Activated T-cell treated with anti-CD3 and anti-CD28 coated beads, Interleukin-2, amount 50 U/mL, for 24 hours (primary cell): ENCODE measurements around the gene PAK2.
A peak's percentile ranks its signal among the peaks of the same experiment; 100 is the strongest.
"Not testable (repeated sequence)": the region's sequence is repeated elsewhere in the genome, so short reads cannot be mapped to it uniquely, and the experiment has no call there.

Source experiments
- DNase-seq: peaks from one replicate; pipeline ENCODE4 v3.0.0-alpha.2; 2020
- H3K27ac Mint-ChIP-seq: 2 replicates; pipeline ENCODE4 v1.8.0; 2020; ENCODE audit warnings: mild to moderate bottlenecking, mixed read lengths
- H3K27me3 Mint-ChIP-seq: 2 replicates; pipeline ENCODE4 v1.8.0; 2020; ENCODE audit warnings: mixed read lengths
- H3K36me3 Mint-ChIP-seq: 2 replicates; pipeline ENCODE4 v1.8.0; 2020; ENCODE audit warnings: low read depth, mixed read lengths
- H3K4me1 Mint-ChIP-seq: 2 replicates; pipeline ENCODE4 v1.8.0; 2020; ENCODE audit warnings: low read depth, mixed read lengths
- H3K4me3 Mint-ChIP-seq: 2 replicates; pipeline ENCODE4 v1.8.0; 2020; ENCODE audit warnings: mild to moderate bottlenecking, moderate library complexity, mixed read lengths
- H3K9me3 Mint-ChIP-seq: 2 replicates; pipeline ENCODE4 v1.8.0; 2020; ENCODE audit warnings: mixed read lengths

The PAK2 gene

DNA sequence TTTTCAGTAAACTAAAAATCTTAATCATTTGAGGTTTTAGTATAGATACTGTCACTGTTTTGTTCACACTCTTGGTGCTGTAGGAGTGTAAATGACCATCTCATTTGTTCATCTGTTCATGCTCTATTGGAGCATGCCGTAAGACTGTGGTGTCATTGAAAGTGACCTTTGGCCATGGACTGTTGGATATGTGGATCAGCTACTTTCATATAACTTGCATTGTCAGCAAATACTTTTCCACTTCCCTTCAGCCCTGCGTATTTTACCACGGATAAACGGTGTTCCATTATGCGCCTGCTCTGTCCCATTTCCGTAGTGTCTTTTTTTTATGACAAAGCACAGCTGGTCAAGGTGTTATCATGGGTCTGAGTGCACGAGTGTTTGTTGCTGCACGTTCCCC lies 95.4 kb downstream of the PAK2 start:
- no peak for DNase-seq
- peaks cover 18% of the 10 kb centered on the region for H3K36me3 Mint-ChIP-seq
- no peaks in the 10 kb centered on the region for H3K27me3 Mint-ChIP-seq
- H3K9me3 Mint-ChIP-seq = no peaks in the 10 kb centered on the region
- H3K27ac Mint-ChIP-seq = no peak overlapping the region
- H3K4me3 Mint-ChIP-seq = no peak overlapping the region
- H3K4me1 Mint-ChIP-seq = no peaks in the 10 kb centered on the region

DNA sequence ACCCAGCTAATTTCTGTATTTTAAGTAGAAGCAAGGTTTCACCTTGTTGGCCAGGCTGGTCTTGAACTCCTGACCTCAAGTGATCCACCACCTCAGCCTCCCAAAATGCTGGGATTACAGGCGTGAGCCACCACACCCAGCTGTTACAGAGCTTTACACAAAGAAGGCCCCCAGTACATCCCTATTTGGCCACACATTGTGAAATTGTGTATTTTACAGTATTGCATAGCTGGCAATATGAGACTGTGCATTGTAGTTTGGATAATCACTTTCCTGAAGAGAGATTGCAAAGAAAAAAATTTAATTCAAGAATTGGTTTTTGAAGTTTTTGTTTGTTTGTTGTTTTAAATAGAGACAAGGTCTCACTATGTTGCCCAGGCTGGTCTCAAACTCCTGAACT lies 97.0 kb downstream of the PAK2 start:
- not testable (repeated sequence) for H3K27ac Mint-ChIP-seq, H3K4me3 Mint-ChIP-seq, H3K27me3 Mint-ChIP-seq, DNase-seq, H3K4me1 Mint-ChIP-seq, H3K9me3 Mint-ChIP-seq, H3K36me3 Mint-ChIP-seq

DNA sequence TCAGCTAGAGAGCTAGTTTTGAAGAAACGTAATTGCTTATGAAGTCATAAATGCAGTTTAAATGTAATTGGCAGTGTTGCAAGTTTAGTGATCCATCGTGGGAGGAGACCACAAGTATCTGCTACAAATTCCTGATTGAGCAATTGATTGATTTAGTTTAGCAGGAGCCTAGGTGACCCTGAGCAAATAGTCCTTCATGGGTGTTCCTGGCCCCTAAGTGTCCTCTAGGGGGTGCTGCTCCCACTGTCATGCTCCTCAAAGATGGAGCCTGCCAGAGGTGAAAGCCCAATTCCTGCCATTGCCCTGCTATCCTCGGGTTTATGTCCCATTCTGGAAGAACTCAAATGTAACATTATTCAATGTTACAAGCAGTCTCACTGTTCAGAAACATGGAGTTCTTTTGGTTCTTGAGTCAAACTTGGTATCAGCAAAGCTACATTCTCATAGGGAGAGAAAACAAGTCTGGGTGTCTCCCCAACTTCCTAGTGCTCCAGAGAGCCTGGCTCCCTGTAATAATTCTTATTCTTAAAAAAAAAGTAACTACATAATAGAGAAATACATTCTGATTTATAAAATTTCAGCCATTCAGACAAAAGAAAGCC lies 98.3 kb downstream of the PAK2 start:
- peak; percentile 72 for DNase-seq
- Mint-ChIP-seq H3K36me3 (no peaks in the 10 kb centered on the region), H3K4me1 (no peaks in the 10 kb centered on the region), H3K27ac (no peak overlapping the region), H3K9me3 (no peaks in the 10 kb centered on the region), H3K27me3 (no peaks in the 10 kb centered on the region), H3K4me3 (no peak overlapping the region)

DNA sequence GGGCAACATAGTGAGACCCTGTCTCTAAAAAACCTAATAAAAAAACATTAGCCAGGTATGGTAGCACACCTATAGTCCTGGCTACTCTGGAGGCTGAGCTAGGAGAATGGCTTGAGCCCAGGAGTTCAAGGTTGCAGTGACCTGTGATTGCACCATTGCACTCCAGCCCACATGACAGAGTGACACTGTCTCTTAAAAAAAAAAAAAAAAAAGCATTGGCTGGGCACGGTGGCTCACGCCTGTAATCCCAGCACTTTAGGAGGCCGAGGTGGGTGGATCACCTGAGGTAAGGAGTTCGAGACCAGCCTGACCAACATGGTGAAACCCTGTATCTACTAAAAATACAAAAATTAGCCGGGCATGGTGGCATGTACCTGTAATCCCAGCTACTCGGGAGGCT lies 99.7 kb downstream of the PAK2 start:
- H3K4me3 Mint-ChIP-seq, H3K27me3 Mint-ChIP-seq, H3K9me3 Mint-ChIP-seq, DNase-seq, H3K4me1 Mint-ChIP-seq, H3K36me3 Mint-ChIP-seq, H3K27ac Mint-ChIP-seq: not testable (repeated sequence)

DNA sequence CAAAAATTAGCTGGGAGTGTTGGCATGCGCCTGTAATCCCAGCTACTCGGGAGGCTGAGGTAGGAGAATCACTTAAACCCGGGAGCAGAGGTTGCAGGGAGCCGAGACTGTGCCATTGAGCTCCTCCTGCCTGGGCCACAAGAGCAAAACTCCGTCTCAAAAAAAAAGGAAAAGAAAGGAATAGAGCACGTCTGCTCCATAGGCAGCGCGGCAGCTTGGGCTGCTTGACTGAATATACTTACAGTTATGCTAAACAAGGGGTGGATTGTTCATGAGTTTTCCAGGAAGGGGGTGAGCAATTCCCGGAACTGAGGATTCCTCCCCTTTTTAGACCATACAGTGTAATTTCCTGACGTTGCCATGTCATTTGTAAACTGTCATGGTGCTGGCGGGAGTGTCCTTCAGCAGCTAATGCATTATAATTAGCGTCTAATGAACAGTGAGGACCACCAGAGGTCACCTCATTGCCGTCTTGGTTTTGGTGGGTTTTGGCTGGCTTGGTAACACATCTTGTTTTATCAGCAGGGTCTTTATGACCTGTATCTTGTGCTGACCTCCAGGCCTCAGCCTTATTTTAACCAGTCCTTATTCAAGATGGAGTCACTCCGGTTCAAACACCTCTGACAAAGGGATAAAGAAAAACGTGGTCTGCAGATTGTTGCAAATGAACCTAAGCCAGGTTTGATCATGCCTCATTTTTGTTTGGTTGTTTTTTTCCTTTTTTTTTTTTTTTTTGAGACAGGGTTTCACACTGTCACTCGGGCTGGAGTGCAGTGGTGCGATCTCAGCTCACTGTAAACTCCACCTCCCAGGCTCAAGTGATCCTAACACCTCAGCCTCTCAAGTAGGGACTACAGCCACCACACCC lies 103.1 kb downstream of the PAK2 start:
- no peak overlapping the region for H3K4me3 Mint-ChIP-seq
- H3K36me3 Mint-ChIP-seq = no peaks in the 10 kb centered on the region
- no peak overlapping the region for H3K27ac Mint-ChIP-seq
- H3K9me3 Mint-ChIP-seq = no peaks in the 10 kb centered on the region
- H3K4me1 Mint-ChIP-seq = peaks cover 2% of the 10 kb centered on the region
- DNase-seq = no peak
- no peaks in the 10 kb centered on the region for H3K27me3 Mint-ChIP-seq

DNA sequence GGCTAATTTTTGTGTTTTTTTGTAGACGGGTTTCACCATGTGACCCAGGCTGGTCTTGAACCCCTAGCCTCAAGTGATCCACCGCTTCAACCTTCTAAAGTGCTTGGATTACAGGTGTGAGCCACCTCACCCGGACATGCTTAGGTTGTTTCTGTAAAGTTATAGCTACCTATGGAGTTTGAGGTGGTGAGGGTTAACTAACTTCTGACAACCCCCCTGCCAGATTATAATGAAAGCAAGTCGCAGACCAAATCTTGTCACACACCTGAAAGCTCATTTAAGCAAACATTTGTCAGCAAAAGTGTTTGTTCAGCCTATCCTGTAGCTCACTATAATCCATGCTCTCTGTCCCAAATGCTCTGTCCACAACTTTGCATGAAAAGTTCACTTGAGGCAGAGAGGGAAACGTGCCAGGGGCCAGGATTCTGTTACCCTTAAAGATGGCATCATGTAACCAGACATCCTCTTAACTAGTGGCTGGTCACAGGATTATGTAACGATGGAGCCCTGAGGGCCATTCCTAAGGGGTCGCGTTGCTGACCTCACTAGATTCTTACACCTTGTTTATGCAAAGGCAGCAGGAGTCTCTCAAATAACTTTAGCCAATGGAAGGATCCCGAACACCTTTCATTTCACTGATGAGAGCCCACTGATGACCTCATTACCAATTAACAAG lies 103.9 kb downstream of the PAK2 start:
- Mint-ChIP-seq H3K27me3 (no peaks in the 10 kb centered on the region), H3K4me3 (no peak overlapping the region), H3K9me3 (no peaks in the 10 kb centered on the region), H3K4me1 (peaks cover 2% of the 10 kb centered on the region), H3K27ac (no peak overlapping the region), H3K36me3 (no peaks in the 10 kb centered on the region)
- no peak for DNase-seq

DNA sequence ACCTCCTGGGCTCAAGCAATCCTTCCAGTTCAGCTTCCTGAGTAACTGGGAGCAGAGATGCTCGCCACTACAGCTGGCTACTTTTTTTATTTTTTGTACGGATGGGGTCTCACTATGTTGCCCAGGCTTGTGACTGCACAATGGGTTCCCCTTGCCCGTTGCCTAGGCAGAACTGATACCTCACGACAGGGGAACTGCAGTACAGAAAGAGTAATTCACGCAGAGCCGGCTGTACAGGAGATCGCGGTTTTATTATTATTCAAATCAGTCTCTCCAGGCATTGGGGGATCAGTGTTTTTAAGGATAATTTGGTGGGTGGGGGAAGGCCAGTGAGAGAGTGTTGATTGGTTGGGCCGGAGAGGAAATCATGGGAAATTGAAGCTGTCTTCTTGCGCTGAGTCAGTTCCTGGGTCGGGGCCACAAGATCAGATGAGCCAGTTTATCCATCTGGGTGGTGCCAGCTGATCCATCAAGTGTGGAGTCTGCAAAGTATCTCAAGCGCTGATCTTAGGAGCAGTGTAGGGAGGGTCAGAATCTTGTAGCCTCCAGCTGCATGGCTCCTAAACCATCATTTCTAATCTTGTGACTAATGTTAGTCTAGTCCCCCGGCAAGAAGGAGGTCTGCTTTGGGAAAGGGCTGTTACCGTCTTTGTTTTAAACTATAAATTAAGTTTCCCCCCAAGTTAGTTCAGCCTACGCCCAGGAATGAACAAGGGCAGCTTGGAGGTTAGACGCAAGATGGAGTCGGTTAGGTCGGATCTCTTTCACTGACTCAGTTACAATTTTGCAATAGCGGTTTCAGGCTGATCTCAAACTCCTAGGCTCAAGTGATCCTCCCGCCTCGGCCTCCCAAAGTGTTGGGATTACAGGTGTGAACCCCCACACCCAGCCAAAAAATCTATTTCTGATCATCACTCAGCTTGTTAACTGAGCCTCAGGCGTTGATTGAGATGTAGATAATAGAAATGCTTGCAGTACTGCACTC lies 104.9 kb downstream of the PAK2 start:
- not testable (repeated sequence) for H3K27ac Mint-ChIP-seq, DNase-seq, H3K27me3 Mint-ChIP-seq, H3K4me1 Mint-ChIP-seq, H3K4me3 Mint-ChIP-seq, H3K9me3 Mint-ChIP-seq, H3K36me3 Mint-ChIP-seq

DNA sequence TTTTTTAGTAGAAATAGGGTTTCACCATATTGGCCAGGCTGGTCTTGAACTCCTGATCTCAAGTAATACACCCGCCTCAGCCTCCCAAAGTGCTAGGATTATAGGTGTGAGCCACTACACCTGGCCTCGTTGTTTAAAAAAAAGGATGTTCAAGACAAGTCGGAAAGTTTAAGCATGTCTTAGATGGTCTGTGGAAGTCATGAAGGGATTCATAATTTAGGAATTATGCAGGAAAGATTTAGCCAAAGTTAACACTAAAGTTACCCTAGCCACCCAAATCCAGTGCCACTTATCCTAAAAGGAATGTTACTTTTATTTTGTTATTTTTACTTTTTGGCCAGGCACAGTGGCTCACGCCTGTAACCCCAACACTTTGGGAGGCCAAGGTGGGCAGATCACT lies 108.7 kb downstream of the PAK2 start:
- H3K27me3 Mint-ChIP-seq, H3K36me3 Mint-ChIP-seq, H3K4me1 Mint-ChIP-seq, H3K27ac Mint-ChIP-seq, H3K9me3 Mint-ChIP-seq, DNase-seq, H3K4me3 Mint-ChIP-seq: not testable (repeated sequence)

DNA sequence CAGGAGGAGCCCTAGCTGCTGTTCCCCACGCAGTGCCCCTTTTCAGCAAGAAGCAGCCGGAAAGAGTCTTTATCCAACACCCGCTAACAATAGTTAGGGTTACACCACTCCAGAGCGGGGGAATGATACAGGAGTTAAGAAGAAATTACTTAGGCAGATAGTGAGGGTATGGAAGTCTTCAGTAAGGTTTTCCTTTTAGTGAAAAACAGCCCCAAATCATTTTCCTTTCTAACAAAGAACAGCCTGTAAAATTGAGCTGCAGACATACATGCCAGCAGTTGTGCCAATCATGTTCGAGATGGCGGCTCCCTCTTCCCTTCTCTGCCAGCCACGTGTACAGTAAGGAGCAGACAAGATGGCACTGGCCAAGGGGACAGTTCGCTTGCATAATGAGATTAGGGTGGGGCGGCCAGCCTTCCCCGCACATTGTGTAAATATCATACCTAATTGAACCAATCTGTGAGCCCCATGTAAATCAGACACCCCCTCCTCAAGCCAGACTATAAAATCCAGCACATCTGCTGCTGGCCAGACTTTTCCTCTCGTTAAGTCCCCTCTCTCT lies 109.6 kb downstream of the PAK2 start:
- no peaks in the 10 kb centered on the region for H3K9me3 Mint-ChIP-seq
- peaks cover 2% of the 10 kb centered on the region for H3K4me1 Mint-ChIP-seq
- no peaks in the 10 kb centered on the region for H3K36me3 Mint-ChIP-seq
- H3K4me3 Mint-ChIP-seq = no peak overlapping the region
- H3K27me3 Mint-ChIP-seq = peaks cover 9% of the 10 kb centered on the region
- no peak for DNase-seq
- H3K27ac Mint-ChIP-seq = no peak overlapping the region

DNA sequence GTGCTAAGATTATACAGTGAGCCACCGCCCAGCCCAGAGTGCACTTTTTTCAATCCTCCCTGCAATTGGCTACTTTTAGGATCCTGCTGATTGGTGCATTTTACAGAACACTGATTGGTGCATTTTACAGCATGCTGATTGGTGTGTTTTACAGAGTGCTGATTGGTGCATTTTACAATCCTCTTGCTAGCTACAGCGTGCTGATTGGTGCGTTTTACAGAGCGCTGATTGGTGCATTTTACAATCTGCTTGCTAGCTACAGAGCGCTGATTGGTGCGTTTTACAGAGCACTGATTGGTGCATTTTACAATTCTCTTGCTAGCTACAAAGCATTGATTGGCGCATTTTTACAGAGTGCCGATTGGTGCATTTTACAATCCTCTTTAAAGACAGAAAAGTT lies 123.3 kb downstream of the PAK2 start:
- not testable (repeated sequence) for H3K27ac Mint-ChIP-seq, DNase-seq, H3K4me3 Mint-ChIP-seq, H3K4me1 Mint-ChIP-seq, H3K9me3 Mint-ChIP-seq, H3K27me3 Mint-ChIP-seq, H3K36me3 Mint-ChIP-seq

DNA sequence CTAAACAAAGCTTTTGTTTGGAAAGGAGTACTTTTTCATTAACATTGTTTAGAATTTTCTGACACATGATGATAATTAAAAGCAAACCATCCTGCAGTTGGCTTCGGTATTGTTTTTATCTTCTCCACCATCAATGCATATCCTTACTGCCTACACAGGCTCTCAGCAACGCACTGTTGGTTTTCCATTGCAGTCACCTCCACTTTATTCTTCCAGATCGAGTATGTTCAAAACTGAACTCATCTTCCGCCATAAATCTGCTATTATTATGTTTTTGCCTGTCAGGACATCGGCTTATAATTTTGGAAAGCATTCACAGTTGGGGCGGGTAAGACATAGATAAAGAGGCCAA lies 127.5 kb downstream of the PAK2 start:
- no peaks in the 10 kb centered on the region for H3K9me3 Mint-ChIP-seq
- H3K4me3 Mint-ChIP-seq = peak overlapping the region; percentile 84
- H3K36me3 Mint-ChIP-seq = peaks cover 20% of the 10 kb centered on the region
- peaks cover 26% of the 10 kb centered on the region for H3K4me1 Mint-ChIP-seq
- H3K27ac Mint-ChIP-seq = peak overlapping the region; percentile 92
- no peaks in the 10 kb centered on the region for H3K27me3 Mint-ChIP-seq
- DNase-seq = no peak

DNA sequence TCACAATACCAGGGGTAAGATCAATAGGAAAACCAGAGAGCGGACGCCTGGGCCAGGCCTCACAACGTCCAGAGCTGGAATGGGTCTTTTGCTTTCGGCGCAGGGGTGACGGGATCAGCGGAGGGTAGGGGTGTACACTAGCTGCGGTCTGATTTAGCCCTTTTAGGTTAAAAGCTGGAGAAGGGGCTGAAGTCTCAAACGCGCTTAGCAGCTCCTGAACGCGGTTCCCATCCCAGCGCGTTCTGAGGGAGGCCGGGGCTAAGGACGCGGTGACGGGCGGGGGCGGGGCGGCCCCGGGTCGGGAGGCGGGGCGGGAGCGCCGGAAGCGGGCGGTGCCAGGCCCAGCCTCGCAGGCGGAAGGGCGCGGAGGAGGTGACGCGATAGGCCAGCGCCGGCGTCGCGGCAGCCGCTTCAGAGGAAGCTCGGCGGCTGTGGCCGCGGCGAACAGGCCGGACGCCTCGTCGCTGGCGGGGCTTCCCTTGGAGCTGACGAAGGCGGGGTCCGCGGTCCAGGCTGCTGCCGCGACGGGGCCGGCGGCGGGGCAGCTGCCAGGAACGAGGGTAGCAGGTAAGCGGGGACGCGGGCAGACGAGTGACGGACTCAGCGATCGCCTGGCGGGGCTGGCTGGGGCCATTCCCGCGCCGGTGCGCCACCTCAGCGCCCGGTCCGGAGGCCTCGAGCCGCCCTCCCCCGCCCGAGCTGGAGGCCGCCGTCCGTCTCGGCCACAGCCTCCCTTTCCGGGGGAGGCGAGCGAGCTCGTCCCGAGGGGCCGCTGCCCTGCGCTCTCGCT lies 128.0 kb downstream of the PAK2 start, which contains the start of gene SENP5:
Gene SENP5, plus strand, starts transcription at position 414 of the 790 bp plus-strand sequence. CDS start 17,262 bp downstream, outside the sequence.
- DNase-seq = peak; percentile 93
- Mint-ChIP-seq H3K4me1 (peaks cover 29% of the 10 kb centered on the region), H3K27ac (peak within 1 kb of the TSS; percentile 97), H3K9me3 (no peaks in the 10 kb centered on the region), H3K4me3 (peak within 1 kb of the TSS; percentile 99), H3K27me3 (no peaks in the 10 kb centered on the region), H3K36me3 (peaks cover 23% of the 10 kb centered on the region)

DNA sequence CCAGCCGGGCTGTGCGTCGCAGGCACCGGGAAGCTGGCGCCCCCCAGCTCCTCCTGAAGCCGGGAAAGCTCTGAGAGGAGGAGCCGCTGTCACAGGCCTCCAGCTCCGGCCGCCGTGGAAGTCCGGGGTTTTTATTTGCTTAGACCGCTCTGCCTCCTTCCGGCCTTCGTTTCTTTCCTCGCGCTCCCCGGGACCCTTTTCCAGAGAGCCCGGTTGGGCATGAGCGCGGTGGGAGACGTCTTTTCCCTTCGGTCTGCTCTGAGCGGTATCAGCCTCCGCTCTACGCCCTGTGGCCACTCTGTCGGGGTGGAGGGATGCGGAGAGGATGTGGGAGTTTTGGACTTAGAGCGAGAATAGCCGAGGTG lies 128.6 kb downstream of the PAK2 start:
- Mint-ChIP-seq H3K27ac (peak overlapping the region; percentile 97), H3K9me3 (no peaks in the 10 kb centered on the region), H3K4me1 (peaks cover 32% of the 10 kb centered on the region), H3K36me3 (peaks cover 26% of the 10 kb centered on the region), H3K4me3 (peak overlapping the region; percentile 99), H3K27me3 (no peaks in the 10 kb centered on the region)
- DNase-seq = no peak
